H9 (cell line): ENCODE measurements around the gene HIRIP3. TPM values are rescaled to one million over a fixed set of nuclear protein-coding genes. Genes with fewer than 3 reads are reported as not detected.

Source experiments
- DNase-seq: peaks from one replicate; pipeline ENCODE4 v3.0.0-alpha.2; 2017
- H2AFZ ChIP-seq: one replicate; pipeline ENCODE4 v1.6.1; 2013; ENCODE audit warnings: mild to moderate bottlenecking, low read length, control low read depth, moderate library complexity
- H2AK5ac ChIP-seq: 2 replicates; pipeline ENCODE4 v1.6.1; 2013; ENCODE audit warnings: low read length, control low read depth, mixed read lengths; ENCODE audit not compliant: insufficient read length
- H2BK120ac ChIP-seq: one replicate; pipeline ENCODE4 v1.6.1; 2013; ENCODE audit warnings: low read depth, mild to moderate bottlenecking, low read length, control low read depth, inconsistent platforms; ENCODE audit not compliant: poor library complexity, severe bottlenecking
- H2BK12ac ChIP-seq: 2 replicates; pipeline ENCODE4 v1.6.1; 2013; ENCODE audit warnings: low read length, control low read depth, mixed read lengths, low read depth; ENCODE audit not compliant: insufficient read length
- H2BK15ac ChIP-seq: 2 replicates; pipeline ENCODE4 v1.6.1; 2013; ENCODE audit warnings: low read depth, low read length, control low read depth
- H2BK20ac ChIP-seq: one replicate; pipeline ENCODE4 v1.6.1; 2013; ENCODE audit warnings: low read depth, mild to moderate bottlenecking, low read length, control low read depth, inconsistent platforms; ENCODE audit not compliant: poor library complexity, severe bottlenecking
- H2BK5ac ChIP-seq: 2 replicates; pipeline ENCODE4 v1.6.1; 2013; ENCODE audit warnings: low read length, control low read depth, mixed read lengths; ENCODE audit not compliant: insufficient read length
- H3K14ac ChIP-seq: 2 replicates; pipeline ENCODE4 v1.6.1; 2013; ENCODE audit warnings: low read length, control low read depth; ENCODE audit not compliant: insufficient read depth
- H3K18ac ChIP-seq: 2 replicates; pipeline ENCODE4 v1.6.1; 2013; ENCODE audit warnings: low read depth, mild to moderate bottlenecking, mixed read lengths, low read length, control low read depth; ENCODE audit not compliant: insufficient read length
- H3K23ac ChIP-seq: 2 replicates; pipeline ENCODE4 v1.6.1; 2013; ENCODE audit warnings: low read length, control low read depth, mixed read lengths, low read depth; ENCODE audit not compliant: insufficient read length
- H3K23me2 ChIP-seq: 2 replicates; pipeline ENCODE4 v1.6.1; 2013; ENCODE audit warnings: low read depth, mild to moderate bottlenecking, mixed read lengths, low read length, control low read depth; ENCODE audit not compliant: insufficient read length, poor library complexity, severe bottlenecking
- H3K27ac ChIP-seq: 2 replicates; pipeline ENCODE4 v1.5.1; 2013; ENCODE audit warnings: low read length, control low read depth, mixed read lengths, low read depth; ENCODE audit not compliant: insufficient read length
- H3K27me3 ChIP-seq: 2 replicates; pipeline ENCODE4 v1.6.1; 2013; ENCODE audit warnings: low read length, control low read depth, inconsistent platforms; ENCODE audit not compliant: insufficient read depth
- H3K4ac ChIP-seq: 2 replicates; pipeline ENCODE4 v1.6.1; 2013; ENCODE audit warnings: low read depth, mild to moderate bottlenecking, control low read depth, inconsistent platforms, low read length, moderate library complexity
- H3K4me1 ChIP-seq: 2 replicates; pipeline ENCODE4 v1.6.1; 2013; ENCODE audit warnings: low read length, control low read depth, inconsistent platforms; ENCODE audit not compliant: insufficient read depth
- H3K4me2 ChIP-seq: 2 replicates; pipeline ENCODE4 v1.6.1; 2013; ENCODE audit warnings: low read length, control low read depth, mixed read lengths; ENCODE audit not compliant: insufficient read length, insufficient read depth
- H3K56ac ChIP-seq: 2 replicates; pipeline ENCODE4 v1.6.1; 2013; ENCODE audit warnings: low read depth, mild to moderate bottlenecking, mixed read lengths, low read length, control low read depth; ENCODE audit not compliant: insufficient read length
- H3K79me1 ChIP-seq: 2 replicates; pipeline ENCODE4 v1.6.1; 2013; ENCODE audit warnings: low read depth, mild to moderate bottlenecking, moderate library complexity, low read length, control low read depth, inconsistent platforms; ENCODE audit not compliant: insufficient read depth, poor library complexity, severe bottlenecking
- H3K79me2 ChIP-seq: 2 replicates; pipeline ENCODE4 v1.6.1; 2013; ENCODE audit warnings: low read length, control low read depth, inconsistent platforms; ENCODE audit not compliant: insufficient read depth
- H3K9ac ChIP-seq: 2 replicates; pipeline ENCODE4 v1.6.1; 2013; ENCODE audit warnings: low read length, control low read depth, mixed read lengths; ENCODE audit not compliant: insufficient read length; ENCODE audit errors: extremely low read depth
- H3K9me3 ChIP-seq: one replicate; pipeline ENCODE4 v1.6.1; 2013; ENCODE audit warnings: low read depth, low read length, inconsistent platforms; ENCODE audit not compliant: control insufficient read depth
- H3T11ph ChIP-seq: one replicate; pipeline ENCODE4 v1.6.1; 2013; ENCODE audit warnings: mild to moderate bottlenecking, low read length, control low read depth, inconsistent platforms
- H4K20me1 ChIP-seq: one replicate; pipeline ENCODE4 v1.6.1; 2013; ENCODE audit not compliant: control insufficient read depth, insufficient read length, insufficient read depth
- H4K5ac ChIP-seq: 2 replicates; pipeline ENCODE4 v1.6.1; 2013; ENCODE audit warnings: low read depth, mild to moderate bottlenecking, mixed read lengths, low read length, control low read depth; ENCODE audit not compliant: insufficient read length
- H4K8ac ChIP-seq: replicated peaks from 2 replicates; pipeline ENCODE4 v1.6.1; 2013; ENCODE audit warnings: low read length, control low read depth, mixed read lengths, low read depth; ENCODE audit not compliant: insufficient read length
- H4K91ac ChIP-seq: 2 replicates; pipeline ENCODE4 v1.6.1; 2013; ENCODE audit warnings: low read depth, mild to moderate bottlenecking, moderate library complexity, mixed read lengths, low read length, control low read depth; ENCODE audit not compliant: insufficient read length
- H3K27ac Mint-ChIP-seq, 3 experiments: 2 replicates in 2 of 3; 3 replicates in 1 of 3; pipeline ENCODE4 v1.8.0; 2020 to 2021; ENCODE audit warnings: mixed read lengths in 3 of 3, mild to moderate bottlenecking in 1 of 3, moderate library complexity in 1 of 3
- H3K27me3 Mint-ChIP-seq: 2 replicates; pipeline ENCODE4 v1.8.0; 2021; ENCODE audit warnings: low read depth, mild to moderate bottlenecking, moderate library complexity, mixed read lengths
- H3K36me3 Mint-ChIP-seq, 3 experiments: 2 replicates in 2 of 3; 3 replicates in 1 of 3; pipeline ENCODE4 v1.8.0; 2020 to 2021; ENCODE audit warnings: low read depth in 3 of 3, mixed read lengths in 3 of 3; ENCODE audit not compliant: insufficient read depth in 1 of 3
- H3K4me1 Mint-ChIP-seq, 2 experiments: 2 replicates each; pipeline ENCODE4 v1.8.0; 2020; ENCODE audit warnings: mixed read lengths in 2 of 2
- H3K4me3 Mint-ChIP-seq, 2 experiments: 2 replicates in 1 of 2; 3 replicates in 1 of 2; pipeline ENCODE4 v1.8.0; 2020 to 2021; ENCODE audit warnings: mild to moderate bottlenecking in 2 of 2, mixed read lengths in 2 of 2, moderate library complexity in 1 of 2
- H3K9me3 Mint-ChIP-seq, 2 experiments: 2 replicates in 1 of 2; 3 replicates in 1 of 2; pipeline ENCODE4 v1.8.0; 2020; ENCODE audit warnings: mild to moderate bottlenecking in 2 of 2, mixed read lengths in 2 of 2, moderate library complexity in 1 of 2
- CTCF ChIP-seq: fragments of 200-600 bp; sonication (generic); conservative IDR thresholded peaks from 3 replicates; pipeline ENCODE4 v1.8.0; 2021; ENCODE audit warnings: antibody characterized with exemption, mild to moderate bottlenecking
- WGBS: extraction: QIAGEN DNeasy Blood & Tissue Kit; methylation state at CpG from one replicate; pipeline ENCODE4 v1.1.7; 2013; ENCODE audit warnings: missing lambda C conversion rate, low lambda C conversion rate, mixed read lengths; ENCODE audit not compliant: insufficient read length; ENCODE audit errors: extremely low coverage; 5-methylcytosine and 5-hydroxymethylcytosine counted together
- total RNA-seq: library from RNA; stranded (reverse); gene quantifications from 2 replicates; pipeline ENCODE4 v1.2.1, GENCODE V29; 2021

HIRIP3 gene
- total RNA-seq, 1 experiment from 2014 or later = 21.6 TPM

GRCh38 chr16:29968205-29968604, 27.2 kb downstream of the HIRIP3 start:
- H3K4me3 Mint-ChIP-seq = no peak overlapping the region
- no CpG with 5 or more reads among the region's 4 CpGs for WGBS
- peaks cover 14% of the 10 kb centered on the region for H3K27me3 Mint-ChIP-seq
- no peak overlapping the region for H2AFZ ChIP-seq
- peaks cover 7% of the 10 kb centered on the region for H3K9me3 ChIP-seq
- H2BK12ac ChIP-seq = no peak overlapping the region
- peaks cover 36 to 59% (median 55%) of the 10 kb centered on the region in 3 experiments for H3K36me3 Mint-ChIP-seq
- no peak overlapping the region for H3K4me2 ChIP-seq
- no peaks in the 10 kb centered on the region for H4K20me1 ChIP-seq
- DNase-seq = no peak
- no peak overlapping the region for H3K14ac ChIP-seq
- H3K27ac Mint-ChIP-seq = no peak overlapping the region
- no peak for TF ChIP-seq CTCF
- H3K27ac ChIP-seq = no peak overlapping the region
- H2BK15ac ChIP-seq = no peak overlapping the region
- no peaks in the 10 kb centered on the region for H3K23me2 ChIP-seq
- peaks cover 0 to 1% of the 10 kb centered on the region in 2 experiments; a peak in 3 of 4 replicates for H3K4me1 Mint-ChIP-seq
- no peak overlapping the region for H4K91ac ChIP-seq
- H2BK20ac ChIP-seq = no peak overlapping the region
- no peaks in the 10 kb centered on the region for H3K4me1 ChIP-seq
- no peak overlapping the region for H3K9ac ChIP-seq
- H3K27me3 ChIP-seq = peaks cover 3% of the 10 kb centered on the region; the same call in 1 of the 2 replicates
- no peak overlapping the region for H4K8ac ChIP-seq
- no peak overlapping the region for H3K23ac ChIP-seq
- no peak overlapping the region for H3T11ph ChIP-seq
- no peak overlapping the region for H4K5ac ChIP-seq
- H3K79me2 ChIP-seq = no peaks in the 10 kb centered on the region
- peaks cover 12 to 14% of the 10 kb centered on the region in 2 experiments for H3K9me3 Mint-ChIP-seq
- H2AK5ac ChIP-seq = no peak overlapping the region
- H3K79me1 ChIP-seq = no peaks in the 10 kb centered on the region
- no peak overlapping the region for H2BK120ac ChIP-seq
- H3K18ac ChIP-seq = no peak overlapping the region
- H3K56ac ChIP-seq = no peak overlapping the region
- no peak overlapping the region for H2BK5ac ChIP-seq
- no peak overlapping the region for H3K4ac ChIP-seq
